Lower leg skin (tissue), 4 donors: ENCODE measurements around the gene ECHS1. TPM values are rescaled to one million over a fixed set of nuclear protein-coding genes. Genes with fewer than 3 reads are reported as not detected.

ENCODE experiments used
- DNase-seq, 2 donors: peaks; one replicate each; pipeline ENCODE4 v3.0.0-alpha.2; 2019; ENCODE audit warnings: low spot score in 2 of 2
- H3K4me3 ChIP-seq: fragments of 200-600 bp; sonication (generic); 2 replicates; pipeline ENCODE4 v1.5.1; 2017; ENCODE audit warnings: mild to moderate bottlenecking, low read depth; ENCODE audit not compliant: poor library complexity, severe bottlenecking
- CTCF ChIP-seq, 3 donors: fragments of 450-650 bp; IDR thresholded peaks; one replicate each; pipeline ENCODE4 v1.5.1; 2016; ENCODE audit warnings: antibody characterized with exemption in 3 of 3, mild to moderate bottlenecking in 3 of 3, moderate library complexity in 2 of 3
- POLR2A ChIP-seq, 2 donors: fragments of 450-650 bp; IDR thresholded peaks; one replicate each; pipeline ENCODE4 v1.6.1; 2016 to 2017; ENCODE audit warnings: antibody characterized with exemption in 2 of 2, mild to moderate bottlenecking in 1 of 2, moderate library complexity in 1 of 2
- WGBS, 2 donors: methylation state at CpG; one replicate each; pipeline ENCODE4 v1.1.5; 2018; 5-methylcytosine and 5-hydroxymethylcytosine counted together
- intact Hi-C: fragments of 100-400 bp; cut with DNase I; formaldehyde crosslinking; loops from one replicate; pipeline ENCODE4 v1.15.0; 2023; ENCODE audit warnings: low total_unique reads
- microRNA-seq, 2 donors: library from miRNA; unstranded; fragments of <30 nt; microRNA quantifications; one replicate each; pipeline ENCODE4, GENCODE V29; 2016; ENCODE audit warnings: borderline replicate concordance in 2 of 2, borderline number of aligned reads in 1 of 2
- total RNA-seq, 4 donors: library from RNA; depleted of rRNA; stranded (reverse); fragments of >200 nt; gene quantifications; one replicate each; pipeline ENCODE4 v1.1.0, GENCODE V29; 2016

Gene ECHS1
- total RNA-seq, 4 donors from 2014 or later, result 40.0 to 85.7 (median 61.8) TPM

GRCh38 chr10:133315847-133316246 lies 57.3 kb downstream of the ECHS1 start:
- H3K4me3 ChIP-seq, result no peak overlapping the region
- intact Hi-C loops, result no loop called here
- DNase-seq, result no peak
- TF ChIP-seq POLR2A (IDR thresholded peaks at IDR 0.05) (no peak), CTCF (IDR thresholded peaks at IDR 0.05) (no peak)
- WGBS, 2 donors, result 83 to 90% methylated on average over 5 of the region's 5 CpGs

GRCh38 chr10:133314911-133315310 lies 58.2 kb downstream of the ECHS1 start:
- no peak for DNase-seq
- no peak overlapping the region for H3K4me3 ChIP-seq
- no peak for TF ChIP-seq CTCF (IDR thresholded peaks at IDR 0.05)
- TF ChIP-seq POLR2A (IDR thresholded peaks at IDR 0.05), result no peak
- 88% methylated on average over 12 of the region's 12 CpGs for WGBS, 2 donors
- intact Hi-C loops, result no loop called here

- H3K4me3 ChIP-seq, result no peak overlapping the region
- no peak for DNase-seq
- TF ChIP-seq CTCF (IDR thresholded peaks at IDR 0.05) (no peak), POLR2A (IDR thresholded peaks at IDR 0.05) (no peak)
- 80 to 81% methylated on average over 4 of the region's 4 CpGs for WGBS, 2 donors
- intact Hi-C loops, result no loop called here
Measured at GRCh38 chr10:133313192-133313591, 60.0 kb downstream of the ECHS1 start.

GRCh38 chr10:133312769-133313145 lies 60.4 kb downstream of the ECHS1 start:
- DNase-seq, result no peak
- WGBS, 2 donors, result 88 to 93% methylated on average over 9 of the region's 9 CpGs
- intact Hi-C loops, result no loop called here

More at GRCh38 chr10:133312769-133313145, 60.4 kb downstream of the ECHS1 start:
- no peak overlapping the region for H3K4me3 ChIP-seq
- no peak for TF ChIP-seq CTCF (IDR thresholded peaks at IDR 0.05)
- no peak for TF ChIP-seq POLR2A (IDR thresholded peaks at IDR 0.05)

Small RNA genes lying within 50 kb of the gene (microRNA-seq; reads per million reads assigned to microRNA genes)
- gene MIR3944, result 0 to 0.57 reads per million in 2 donors

Other genes starting within 250 kb of the ECHS1 start
- under 1 TPM; 0.19 to 0.59 (median 0.39) TPM for gene KNDC1, start 213.1 kb downstream of the ECHS1 start, total RNA-seq
- gene UTF1, start 143.1 kb downstream of the ECHS1 start, total RNA-seq, result not detected
- gene VENTX, start 135.5 kb downstream of the ECHS1 start, total RNA-seq, result under 1 TPM in 2 of 4 donors, not detected in 2; 0.42 to 0.65 TPM
- 1 to 10 TPM; 3.3 to 5.9 (median 4.6) TPM for gene ADAM8, start 96.5 kb downstream of the ECHS1 start, total RNA-seq
- 10 to 100 TPM; 41.1 to 75.7 (median 43.5) TPM for gene TUBGCP2, start 64.5 kb downstream of the ECHS1 start, total RNA-seq
- gene ZNF511, start 64.4 kb downstream of the ECHS1 start, total RNA-seq, result 10 to 100 TPM; 15.8 to 30.3 (median 22.0) TPM
- gene CALY, start 36.5 kb downstream of the ECHS1 start, total RNA-seq, result not detected
- gene PRAP1, start 26.0 kb downstream of the ECHS1 start, total RNA-seq, result not detected
- 10 to 100 TPM; 11.1 to 15.8 (median 15.0) TPM for gene FUOM, start 15.3 kb downstream of the ECHS1 start, total RNA-seq
- gene PAOX, start 5.9 kb upstream of the ECHS1 start, total RNA-seq, result 10 to 100 TPM in 3 of 4 donors, 1 to 10 TPM in 1; 8.1 to 21.8 (median 14.4) TPM
- gene MTG1, start 20.8 kb upstream of the ECHS1 start, total RNA-seq, result 10 to 100 TPM; 16.4 to 36.0 (median 25.6) TPM
- under 1 TPM in 2 of 4 donors, not detected in 2; 0.13 to 0.19 TPM for gene SPRN, start 51.3 kb upstream of the ECHS1 start, total RNA-seq
- gene SCART1, start 80.6 kb upstream of the ECHS1 start, total RNA-seq, result 1 to 10 TPM in 3 of 4 donors, under 1 TPM in 1; 0.80 to 2.2 (median 1.6) TPM
- gene CYP2E1, start 154.0 kb upstream of the ECHS1 start, total RNA-seq, result 10 to 100 TPM; 15.2 to 68.5 (median 20.3) TPM
- gene SYCE1, start 192.2 kb upstream of the ECHS1 start, total RNA-seq, result 1 to 10 TPM in 1 of 4 donors, not detected in 3; 3.5 TPM